ENCODE measurements around the gene RBM23.

- TF ChIP-seq MEIS2 (IDR thresholded peaks at IDR 0.05; ENCODE audit: partially characterized antibody) (no peak), CAMTA2 (CRISPR knock-in tag; conservative IDR thresholded peaks at IDR 0.05) (no peak)
These were observed 26.5 kb downstream of the RBM23 start for GRCh38 chr14:22892488-22892887.

All from K562 (cell line).